ENCODE data around the gene LRRIQ1. TPM values are rescaled to one million over a fixed set of nuclear protein-coding genes. Genes with fewer than 3 reads are reported as not detected.
"Not testable (repeated sequence)": the region's sequence is repeated elsewhere in the genome, so short reads cannot be mapped to it uniquely, and the experiment has no call there.

The LRRIQ1 gene
- total RNA-seq, 2 experiments from 2014 or later = not detected

GRCh38 chr12:85203809-85204208 is 167.7 kb downstream of the LRRIQ1 start:
- H3K9me3 Mint-ChIP-seq (ENCODE audit: low read depth) = peaks cover 18% of the 10 kb centered on the region
- intact Hi-C loops (cut with DNase I, micrococcal nuclease); ATAC-seq; H3K36me3 Mint-ChIP-seq (ENCODE audit: low read depth); CTCF ChIA-PET; H3K27ac Mint-ChIP-seq; DNase-seq; H3K4me1 Mint-ChIP-seq; POLR2A ChIA-PET; H3K4me3 Mint-ChIP-seq; H3K27me3 Mint-ChIP-seq: not testable (repeated sequence)

GRCh38 chr12:85206543-85206942 is 170.4 kb downstream of the LRRIQ1 start:
- ATAC-seq (no peak), DNase-seq (no peak)
- H3K36me3 Mint-ChIP-seq (ENCODE audit: low read depth) = no peaks in the 10 kb centered on the region
- peaks cover 12% of the 10 kb centered on the region for H3K9me3 Mint-ChIP-seq (ENCODE audit: low read depth)
- H3K4me3 Mint-ChIP-seq = no peak overlapping the region
- CTCF ChIA-PET = no interaction called here
- intact Hi-C loops (cut with DNase I, micrococcal nuclease) = no loop called here
- H3K4me1 Mint-ChIP-seq = no peaks in the 10 kb centered on the region
- POLR2A ChIA-PET = no interaction called here
- H3K27ac Mint-ChIP-seq = no peak overlapping the region
- no peaks in the 10 kb centered on the region for H3K27me3 Mint-ChIP-seq

- CTCF ChIA-PET; intact Hi-C loops (cut with DNase I, micrococcal nuclease): not testable (repeated sequence)
These were observed 188.2 kb downstream of the LRRIQ1 start for GRCh38 chr12:85224339-85224738.

GRCh38 chr12:85225501-85225900 is 189.3 kb downstream of the LRRIQ1 start:
- peaks cover 11% of the 10 kb centered on the region for H3K9me3 Mint-ChIP-seq (ENCODE audit: low read depth)
- no peak overlapping the region for H3K4me3 Mint-ChIP-seq
- POLR2A ChIA-PET = no interaction called here
- DNase-seq (no peak), ATAC-seq (no peak)
- H3K4me1 Mint-ChIP-seq = no peaks in the 10 kb centered on the region
- intact Hi-C loops (cut with DNase I, micrococcal nuclease) = no loop called here
- no peaks in the 10 kb centered on the region for H3K36me3 Mint-ChIP-seq (ENCODE audit: low read depth)
- CTCF ChIA-PET = no interaction called here
- no peak overlapping the region for H3K27ac Mint-ChIP-seq
- no peaks in the 10 kb centered on the region for H3K27me3 Mint-ChIP-seq

More at GRCh38 chr12:85224339-85224738, 188.2 kb downstream of the LRRIQ1 start:
- H3K9me3 Mint-ChIP-seq (ENCODE audit: low read depth) = peaks cover 11% of the 10 kb centered on the region
- H3K27me3 Mint-ChIP-seq; H3K4me3 Mint-ChIP-seq; H3K36me3 Mint-ChIP-seq (ENCODE audit: low read depth); H3K27ac Mint-ChIP-seq; H3K4me1 Mint-ChIP-seq; ATAC-seq; POLR2A ChIA-PET; DNase-seq: not testable (repeated sequence)

- intact Hi-C loops (cut with DNase I, micrococcal nuclease) = no loop called here
- ChIA-PET POLR2A (no interaction called here), CTCF (no interaction called here)
- H3K27ac Mint-ChIP-seq = no peak overlapping the region
- H3K9me3 Mint-ChIP-seq (ENCODE audit: low read depth) = peaks cover 2% of the 10 kb centered on the region
- H3K36me3 Mint-ChIP-seq (ENCODE audit: low read depth) = no peaks in the 10 kb centered on the region
- H3K27me3 Mint-ChIP-seq = no peaks in the 10 kb centered on the region
- ATAC-seq = no peak
- H3K4me1 Mint-ChIP-seq = no peaks in the 10 kb centered on the region
- no peak overlapping the region for H3K4me3 Mint-ChIP-seq
- no peak for DNase-seq
These were observed 201.2 kb downstream of the LRRIQ1 start for GRCh38 chr12:85237327-85237726.

- Mint-ChIP-seq H3K9me3 (ENCODE audit: low read depth) (no peaks in the 10 kb centered on the region), H3K27me3 (no peaks in the 10 kb centered on the region), H3K27ac (no peak overlapping the region), H3K36me3 (ENCODE audit: low read depth) (no peaks in the 10 kb centered on the region), H3K4me3 (no peak overlapping the region), H3K4me1 (no peaks in the 10 kb centered on the region)
- POLR2A ChIA-PET = no interaction called here
- ATAC-seq = no peak
- intact Hi-C loops (cut with DNase I, micrococcal nuclease) = no loop called here
- no peak for DNase-seq
- CTCF ChIA-PET = no interaction called here
These were observed 208.4 kb downstream of the LRRIQ1 start for GRCh38 chr12:85244561-85244960.

- POLR2A ChIA-PET = no interaction called here
- H3K4me1 Mint-ChIP-seq = no peaks in the 10 kb centered on the region
- H3K27ac Mint-ChIP-seq = no peak overlapping the region
- CTCF ChIA-PET = no interaction called here
- intact Hi-C loops (cut with DNase I, micrococcal nuclease) = no loop called here
- H3K27me3 Mint-ChIP-seq = no peaks in the 10 kb centered on the region
- no peak overlapping the region for H3K4me3 Mint-ChIP-seq
- no peaks in the 10 kb centered on the region for H3K36me3 Mint-ChIP-seq (ENCODE audit: low read depth)
- ATAC-seq = no peak
- H3K9me3 Mint-ChIP-seq (ENCODE audit: low read depth) = no peaks in the 10 kb centered on the region
- no peak for DNase-seq
These were observed 217.7 kb downstream of the LRRIQ1 start for GRCh38 chr12:85253853-85254252.

GRCh38 chr12:85257671-85258070 is 221.5 kb downstream of the LRRIQ1 start:
- ATAC-seq (no peak), DNase-seq (no peak)
- no peaks in the 10 kb centered on the region for H3K36me3 Mint-ChIP-seq (ENCODE audit: low read depth)
- no peak overlapping the region for H3K4me3 Mint-ChIP-seq
- intact Hi-C loops (cut with DNase I, micrococcal nuclease) = no loop called here
- ChIA-PET POLR2A (no interaction called here), CTCF (no interaction called here)
- H3K27me3 Mint-ChIP-seq = no peaks in the 10 kb centered on the region
- no peak overlapping the region for H3K27ac Mint-ChIP-seq
- no peaks in the 10 kb centered on the region for H3K9me3 Mint-ChIP-seq (ENCODE audit: low read depth)
- H3K4me1 Mint-ChIP-seq = no peaks in the 10 kb centered on the region

- ChIA-PET POLR2A (no interaction called here), CTCF (interaction anchor here (1.6 kb wide), 1 partner anchor 17 kb away, joined by 4 read pairs; no protein-coding TSS in a partner anchor)
- Mint-ChIP-seq H3K4me3 (no peak overlapping the region), H3K36me3 (ENCODE audit: low read depth) (no peaks in the 10 kb centered on the region), H3K27ac (no peak overlapping the region), H3K27me3 (no peaks in the 10 kb centered on the region), H3K9me3 (ENCODE audit: low read depth) (no peaks in the 10 kb centered on the region), H3K4me1 (no peaks in the 10 kb centered on the region)
- ATAC-seq (no peak), DNase-seq (no peak)
- intact Hi-C loops (cut with DNase I, micrococcal nuclease) = no loop called here
These were observed 224.3 kb downstream of the LRRIQ1 start for GRCh38 chr12:85260447-85260846.

- intact Hi-C loops (cut with DNase I, micrococcal nuclease) = no loop called here
- H3K27me3 Mint-ChIP-seq = no peaks in the 10 kb centered on the region
- ATAC-seq (no peak), DNase-seq (no peak)
- H3K4me3 Mint-ChIP-seq = no peak overlapping the region
- H3K4me1 Mint-ChIP-seq = no peaks in the 10 kb centered on the region
- H3K27ac Mint-ChIP-seq = no peak overlapping the region
- POLR2A ChIA-PET = no interaction called here
- H3K9me3 Mint-ChIP-seq (ENCODE audit: low read depth) = no peaks in the 10 kb centered on the region
- no peaks in the 10 kb centered on the region for H3K36me3 Mint-ChIP-seq (ENCODE audit: low read depth)
- CTCF ChIA-PET = interaction anchor here (1.6 kb wide), 1 partner anchor 16 kb away, joined by 4 read pairs; no protein-coding TSS in a partner anchor
These were observed 224.7 kb downstream of the LRRIQ1 start for GRCh38 chr12:85260896-85261295.

- Mint-ChIP-seq H3K27me3 (no peaks in the 10 kb centered on the region), H3K4me3 (no peak overlapping the region), H3K36me3 (ENCODE audit: low read depth) (no peaks in the 10 kb centered on the region), H3K9me3 (ENCODE audit: low read depth) (no peaks in the 10 kb centered on the region), H3K4me1 (no peaks in the 10 kb centered on the region), H3K27ac (no peak overlapping the region)
- ATAC-seq (no peak), DNase-seq (no peak)
- CTCF ChIA-PET = no interaction called here
- intact Hi-C loops (cut with DNase I, micrococcal nuclease) = no loop called here
- POLR2A ChIA-PET = no interaction called here
These were observed 230.2 kb downstream of the LRRIQ1 start for GRCh38 chr12:85266356-85266755.

GRCh38 chr12:85273381-85274314 is 237.5 kb downstream of the LRRIQ1 start:
- Mint-ChIP-seq H3K27ac (no peak overlapping the region), H3K27me3 (peaks cover 40% of the 10 kb centered on the region), H3K4me1 (no peaks in the 10 kb centered on the region), H3K36me3 (ENCODE audit: low read depth) (no peaks in the 10 kb centered on the region), H3K4me3 (no peak overlapping the region), H3K9me3 (ENCODE audit: low read depth) (peaks cover 1% of the 10 kb centered on the region)
- CTCF ChIA-PET = no interaction called here
- DNase-seq (no peak), ATAC-seq (peak; percentile 30)
- POLR2A ChIA-PET = no interaction called here
- intact Hi-C loops (cut with DNase I, micrococcal nuclease) = no loop called here

Measured in activated CD4-positive, alpha-beta T cell treated with anti-CD3 and anti-CD28 coated beads for 36 hours (primary cell).